Measurements from ENCODE around the gene FAM163B. TPM values are rescaled to one million over a fixed set of nuclear protein-coding genes. Genes with fewer than 3 reads are reported as not detected.

The FAM163B gene
- total RNA-seq, 4 donors from 2014 or later: not detected

- TF ChIP-seq POLR2A (IDR thresholded peaks at IDR 0.05) (no peak), CTCF (IDR thresholded peaks at IDR 0.05) (no peak)
- Histone ChIP-seq H3K9me3 (no peaks in the 10 kb centered on the region), H3K36me3 (no peaks in the 10 kb centered on the region), H3K27ac (no peak overlapping the region), H3K4me1 (peaks cover 0 to 8% (median under 1%) of the 10 kb centered on the region in 4 donors), H3K4me3 (no peak overlapping the region), H3K27me3 (no peaks in the 10 kb centered on the region)
- DNase-seq: no peak
Observed at GRCh38 chr9:133590231-133590855, 18.8 kb downstream of the FAM163B start.

- DNase-seq: no peak
- no peaks in the 10 kb centered on the region for H3K36me3 ChIP-seq
- H3K27ac ChIP-seq: no peak overlapping the region
- no peaks in the 10 kb centered on the region for H3K9me3 ChIP-seq
- no peaks in the 10 kb centered on the region for H3K27me3 ChIP-seq
- TF ChIP-seq CTCF (IDR thresholded peaks at IDR 0.05) (peak in 3 of 6 experiments; percentile 19 to 47 (median 33)), POLR2A (IDR thresholded peaks at IDR 0.05) (no peak)
- H3K4me1 ChIP-seq: peaks cover 0 to 15% (median 4%) of the 10 kb centered on the region in 4 donors
- no peak overlapping the region for H3K4me3 ChIP-seq
Observed at GRCh38 chr9:133589454-133590227, 19.5 kb downstream of the FAM163B start.

DNA sequence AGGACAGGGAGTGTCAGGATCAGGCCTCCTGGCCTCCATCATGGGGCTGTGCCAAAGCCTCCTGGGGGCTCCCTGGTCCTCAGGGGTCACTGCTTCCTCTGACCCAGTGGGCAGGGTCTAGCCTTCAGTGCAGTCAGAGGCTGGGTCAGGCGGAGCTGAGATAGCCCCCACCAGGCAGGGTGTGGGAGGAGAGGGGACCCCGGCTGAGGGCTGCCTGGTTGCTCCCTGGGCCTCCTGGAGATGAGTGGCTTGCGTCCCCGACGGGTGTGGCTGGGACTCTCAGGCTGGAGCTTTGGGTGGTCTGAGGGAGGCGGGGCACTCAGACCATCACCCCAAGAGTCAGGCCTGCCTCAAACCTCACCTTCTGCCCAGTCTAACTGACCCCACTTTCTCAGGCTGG lies 21.7 kb downstream of the FAM163B start:
- Histone ChIP-seq H3K27ac (no peak overlapping the region), H3K4me3 (no peak overlapping the region), H3K27me3 (no peaks in the 10 kb centered on the region), H3K9me3 (no peaks in the 10 kb centered on the region), H3K36me3 (no peaks in the 10 kb centered on the region), H3K4me1 (peaks cover 0 to 21% (median 4%) of the 10 kb centered on the region in 4 donors)
- TF ChIP-seq POLR2A (IDR thresholded peaks at IDR 0.05): no peak
- TF ChIP-seq CTCF (IDR thresholded peaks at IDR 0.05): no peak
- no peak for DNase-seq

- Histone ChIP-seq H3K27me3 (no peaks in the 10 kb centered on the region), H3K4me3 (no peak overlapping the region), H3K36me3 (no peaks in the 10 kb centered on the region), H3K27ac (no peak overlapping the region), H3K4me1 (peaks cover 0 to 21% (median 4%) of the 10 kb centered on the region in 4 donors), H3K9me3 (no peaks in the 10 kb centered on the region)
- no peak for TF ChIP-seq CTCF (IDR thresholded peaks at IDR 0.05)
- TF ChIP-seq POLR2A (IDR thresholded peaks at IDR 0.05): no peak
- DNase-seq: no peak
Observed at GRCh38 chr9:133587051-133587450, 22.1 kb downstream of the FAM163B start.

GRCh38 chr9:133585481-133586351 lies 23.5 kb downstream of the FAM163B start:
- Histone ChIP-seq H3K27ac (no peak overlapping the region), H3K4me1 (peaks cover 0 to 21% (median 4%) of the 10 kb centered on the region in 4 donors), H3K36me3 (no peaks in the 10 kb centered on the region), H3K4me3 (no peak overlapping the region), H3K27me3 (no peaks in the 10 kb centered on the region), H3K9me3 (no peaks in the 10 kb centered on the region)
- no peak for TF ChIP-seq CTCF (IDR thresholded peaks at IDR 0.05)
- TF ChIP-seq POLR2A (IDR thresholded peaks at IDR 0.05): no peak
- DNase-seq: peak in 1 of 3 donors; percentile 19
